ENCODE measurements around the gene EPN1. TPM values are rescaled to one million over a fixed set of nuclear protein-coding genes. Genes with fewer than 3 reads are reported as not detected.

Gene EPN1
- total RNA-seq, 4 donors from 2014 or later: 44.8 to 165 (median 70.2) TPM

- no peaks in the 10 kb centered on the region for H3K27me3 ChIP-seq
- H3K36me3 ChIP-seq: peaks cover 0 to 100% of the 10 kb centered on the region in 2 donors
- no peak overlapping the region for H3K4me3 ChIP-seq
- 93% methylated on average over 15 of the region's 31 CpGs; no CpG with 5 or more reads in 1 of the 2 donors for WGBS, 2 donors (ENCODE audit: low coverage in 1 of 2)
- no peaks in the 10 kb centered on the region for H3K9me3 ChIP-seq
- ATAC-seq: no peak
- TF ChIP-seq EP300 (IDR thresholded peaks at IDR 0.05): no peak
- TF ChIP-seq CTCF (IDR thresholded peaks at IDR 0.05): no peak
- TF ChIP-seq POLR2A (IDR thresholded peaks at IDR 0.05): no peak
- no peak for TF ChIP-seq POLR2AphosphoS5 (IDR thresholded peaks at IDR 0.05)
- no peak overlapping the region for H3K27ac ChIP-seq
- H3K4me1 ChIP-seq: peaks cover 0 to 25% (median 0%) of the 10 kb centered on the region in 3 donors
These were observed 15.9 kb downstream of the EPN1 start for GRCh38 chr19:55690769-55691545.

GRCh38 chr19:55691561-55692481, 16.8 kb downstream of the EPN1 start:
- H3K36me3 ChIP-seq: peaks cover 0 to 100% of the 10 kb centered on the region in 2 donors
- H3K27me3 ChIP-seq: no peaks in the 10 kb centered on the region
- 82 to 92% methylated on average over 5 to 11 of the region's 31 CpGs for WGBS, 2 donors (ENCODE audit: low coverage in 1 of 2)
- peaks cover 0 to 18% (median 0%) of the 10 kb centered on the region in 3 donors for H3K4me1 ChIP-seq
- H3K27ac ChIP-seq: no peak overlapping the region
- H3K4me3 ChIP-seq: no peak overlapping the region
- no peak for TF ChIP-seq CTCF (IDR thresholded peaks at IDR 0.05)
- no peak for TF ChIP-seq EP300 (IDR thresholded peaks at IDR 0.05)
- no peak for TF ChIP-seq POLR2A (IDR thresholded peaks at IDR 0.05)
- TF ChIP-seq POLR2AphosphoS5 (IDR thresholded peaks at IDR 0.05): no peak
- ATAC-seq: no peak
- no peaks in the 10 kb centered on the region for H3K9me3 ChIP-seq

GRCh38 chr19:55692681-55693081, 17.7 kb downstream of the EPN1 start:
- peaks cover 0 to 13% (median 0%) of the 10 kb centered on the region in 3 donors for H3K4me1 ChIP-seq
- no peaks in the 10 kb centered on the region for H3K27me3 ChIP-seq
- ATAC-seq: no peak
- no peak for TF ChIP-seq POLR2AphosphoS5 (IDR thresholded peaks at IDR 0.05)
- TF ChIP-seq EP300 (IDR thresholded peaks at IDR 0.05): no peak
- TF ChIP-seq POLR2A (IDR thresholded peaks at IDR 0.05): no peak
- no peak for TF ChIP-seq CTCF (IDR thresholded peaks at IDR 0.05)
- no peaks in the 10 kb centered on the region for H3K9me3 ChIP-seq
- no peak overlapping the region for H3K4me3 ChIP-seq
- peaks cover 0 to 100% of the 10 kb centered on the region in 2 donors for H3K36me3 ChIP-seq
- no peak overlapping the region for H3K27ac ChIP-seq
- 90 to 100% methylated on average over 1 to 7 of the region's 19 CpGs for WGBS, 2 donors (ENCODE audit: low coverage in 1 of 2)

- no peaks in the 10 kb centered on the region for H3K9me3 ChIP-seq
- H3K4me1 ChIP-seq: peaks cover 0 to 5% (median 0%) of the 10 kb centered on the region in 3 donors
- 80 to 100% methylated on average over 1 to 4 of the region's 20 CpGs for WGBS, 2 donors (ENCODE audit: low coverage in 1 of 2)
- no peaks in the 10 kb centered on the region for H3K27me3 ChIP-seq
- peaks cover 0 to 100% of the 10 kb centered on the region in 2 donors for H3K36me3 ChIP-seq
- TF ChIP-seq EP300 (IDR thresholded peaks at IDR 0.05): no peak
- TF ChIP-seq POLR2AphosphoS5 (IDR thresholded peaks at IDR 0.05): no peak
- no peak for TF ChIP-seq CTCF (IDR thresholded peaks at IDR 0.05)
- TF ChIP-seq POLR2A (IDR thresholded peaks at IDR 0.05): no peak
- no peak overlapping the region for H3K27ac ChIP-seq
- no peak overlapping the region for H3K4me3 ChIP-seq
- no peak for ATAC-seq
These were observed 18.4 kb downstream of the EPN1 start for GRCh38 chr19:55693336-55693974.
